Esophagus (tissue), 2 donors: ENCODE measurements around the gene KRTAP5-9. TPM values are rescaled to one million over a fixed set of nuclear protein-coding genes. Genes with fewer than 3 reads are reported as not detected.
"Not testable (repeated sequence)": the region's sequence is repeated elsewhere in the genome, so short reads cannot be mapped to it uniquely, and the experiment has no call there.

Experiments used
- H3K27ac ChIP-seq, 2 donors: one replicate each; pipeline ENCODE4 v1.5.1; 2013; ENCODE audit warnings: low read depth in 2 of 2, mild to moderate bottlenecking in 2 of 2, inconsistent platforms in 1 of 2, low read length in 1 of 2, moderate library complexity in 1 of 2
- H3K27me3 ChIP-seq, 2 donors: one replicate each; pipeline ENCODE4 v1.6.1; 2013; ENCODE audit warnings: low read length in 2 of 2, control low read depth in 1 of 2, mild to moderate bottlenecking in 1 of 2; ENCODE audit not compliant: insufficient read depth in 2 of 2, control insufficient read depth in 1 of 2
- H3K36me3 ChIP-seq, 2 donors: one replicate each; pipeline ENCODE4 v1.6.1; 2013; ENCODE audit warnings: low read length in 1 of 2; ENCODE audit not compliant: control insufficient read depth in 2 of 2, insufficient read depth in 2 of 2
- H3K4me1 ChIP-seq, 2 donors: one replicate each; pipeline ENCODE4 v1.6.1; 2013; ENCODE audit warnings: low read length in 1 of 2; ENCODE audit not compliant: control insufficient read depth in 2 of 2, insufficient read depth in 2 of 2
- H3K4me3 ChIP-seq, 2 donors: one replicate each; pipeline ENCODE4 v1.5.1; 2013; ENCODE audit warnings: low read length in 2 of 2, mild to moderate bottlenecking in 2 of 2, low read depth in 1 of 2, moderate library complexity in 1 of 2
- H3K9me3 ChIP-seq, 2 donors: one replicate each; pipeline ENCODE4 v1.6.1; 2013; ENCODE audit warnings: mild to moderate bottlenecking in 2 of 2, low read depth in 1 of 2, low read length in 1 of 2, moderate library complexity in 1 of 2; ENCODE audit not compliant: control insufficient read depth in 2 of 2, insufficient read depth in 1 of 2
- WGBS, 2 donors: extraction: QIAGEN DNeasy Blood & Tissue Kit; methylation state at CpG; one replicate each; pipeline ENCODE4 v1.1.7; 2013; 5-methylcytosine and 5-hydroxymethylcytosine counted together
- polyA plus RNA-seq, 2 donors: library from polyadenylated mRNA; stranded (reverse); fragments of 200-250 nt; gene quantifications; one replicate each; pipeline ENCODE4 v1.2.3, GENCODE V29; 2013
- donor health status: healthy with polysubstance abuse.
- donor health status: Bipolar disorder and iron deficiency.

The KRTAP5-9 gene
- polyA plus RNA-seq, 2 donors, result 0.28 to 0.92 TPM

DNA sequence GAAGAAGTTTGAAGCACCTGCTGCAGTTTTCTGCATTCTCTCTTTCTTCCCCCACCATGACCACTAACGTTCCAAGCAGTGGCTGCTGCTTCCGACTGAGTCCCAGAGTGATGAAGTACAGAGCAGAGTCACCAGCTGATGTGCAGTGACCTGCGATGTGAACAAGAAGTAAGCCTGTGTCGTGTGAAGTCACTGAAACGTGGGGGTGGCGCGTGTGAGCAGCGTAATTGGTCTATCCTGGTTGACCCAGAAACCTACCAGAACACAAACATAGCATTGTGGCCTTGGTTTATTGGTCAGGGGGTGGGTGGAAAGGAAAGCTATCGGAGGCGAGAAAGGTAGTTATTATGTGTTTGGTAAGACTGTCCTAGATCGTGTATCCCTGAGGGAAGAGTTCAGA is 17.6 kb upstream of the KRTAP5-9 start:
- H3K9me3 ChIP-seq, result peaks cover 0 to 2% of the 10 kb centered on the region in 2 donors
- no peak overlapping the region for H3K4me3 ChIP-seq
- no peaks in the 10 kb centered on the region for H3K36me3 ChIP-seq
- H3K27me3 ChIP-seq, result no peaks in the 10 kb centered on the region
- no peaks in the 10 kb centered on the region for H3K4me1 ChIP-seq
- no peak overlapping the region for H3K27ac ChIP-seq
- WGBS, 2 donors, result 91 to 92% methylated on average over 11 of the region's 11 CpGs

DNA sequence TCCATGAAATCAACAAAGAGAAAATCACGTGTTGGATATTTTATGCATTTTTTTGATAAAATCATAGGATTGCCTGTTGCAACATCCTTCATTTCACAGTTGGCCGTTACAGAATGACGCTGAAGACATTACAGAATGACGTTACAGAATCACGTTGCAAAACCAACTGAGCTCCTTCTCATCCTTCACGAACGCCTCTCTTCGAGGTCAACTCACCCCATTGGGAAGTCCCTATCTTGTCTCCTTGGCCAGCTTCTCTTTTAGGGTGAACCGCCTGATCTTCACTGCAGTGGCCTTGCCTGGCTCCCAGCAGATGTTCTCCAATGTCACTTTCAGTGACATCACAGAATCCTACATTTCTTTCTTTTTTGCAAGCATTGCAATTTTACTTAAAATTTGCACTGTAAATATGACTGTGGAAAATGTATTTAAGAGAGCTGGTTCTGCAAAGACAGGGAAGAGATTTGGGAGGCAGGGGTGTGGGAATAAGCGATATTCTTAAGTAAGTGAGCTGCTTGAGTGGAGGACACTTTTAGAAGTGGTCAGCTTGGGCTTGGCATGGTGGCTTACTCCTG is 16.1 kb upstream of the KRTAP5-9 start:
- 83 to 84% methylated on average over 10 of the region's 10 CpGs for WGBS, 2 donors
- Histone ChIP-seq H3K27ac (no peak overlapping the region), H3K36me3 (no peaks in the 10 kb centered on the region), H3K27me3 (no peaks in the 10 kb centered on the region), H3K4me3 (no peak overlapping the region), H3K9me3 (no peaks in the 10 kb centered on the region), H3K4me1 (no peaks in the 10 kb centered on the region)

DNA sequence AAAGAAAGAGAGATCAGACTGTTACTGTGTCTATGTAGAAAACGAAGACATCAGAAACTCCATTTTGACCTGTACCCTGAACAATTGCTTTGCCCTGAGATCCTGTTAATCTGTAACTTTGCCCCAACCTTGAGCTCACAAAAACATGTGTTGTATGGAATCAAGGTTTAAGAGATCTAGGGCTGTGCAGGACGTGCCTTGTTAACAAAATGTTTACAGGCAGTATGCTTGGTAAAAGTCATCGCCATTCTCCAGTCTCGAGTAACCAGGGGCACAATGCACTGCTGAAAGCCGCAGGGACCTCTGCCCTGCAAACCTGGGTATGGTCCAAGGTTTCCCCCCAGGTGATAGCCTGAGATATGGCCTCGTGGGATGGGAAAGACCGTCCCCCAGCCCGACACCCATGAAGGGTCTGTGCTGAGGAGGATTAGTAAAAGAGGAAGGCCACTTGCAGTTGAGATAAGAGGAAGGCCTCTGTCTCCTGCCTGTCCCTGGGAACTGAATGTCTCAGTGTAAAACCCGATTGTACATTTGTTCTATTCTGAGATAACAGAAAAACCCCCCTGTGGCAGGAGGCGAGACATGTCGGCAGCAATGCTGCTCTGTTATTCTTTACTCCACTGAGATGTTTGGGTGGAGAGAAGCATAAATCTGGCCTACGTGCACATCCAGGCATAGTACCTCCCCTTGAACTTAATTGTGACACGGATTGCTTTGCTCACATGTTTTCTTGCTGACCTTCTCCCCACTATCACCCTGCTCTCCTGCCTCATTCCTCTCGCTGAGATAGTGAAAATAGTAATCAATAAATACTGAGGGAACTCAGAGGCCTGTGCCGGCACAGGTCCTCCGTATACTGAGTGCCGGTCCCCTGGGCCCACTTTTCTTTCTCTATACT is 13.3 kb upstream of the KRTAP5-9 start:
- 66 to 79% methylated on average over 17 of the region's 17 CpGs for WGBS, 2 donors
- not testable (repeated sequence) for H3K9me3 ChIP-seq, H3K27ac ChIP-seq, H3K27me3 ChIP-seq, H3K36me3 ChIP-seq, H3K4me3 ChIP-seq, H3K4me1 ChIP-seq

DNA sequence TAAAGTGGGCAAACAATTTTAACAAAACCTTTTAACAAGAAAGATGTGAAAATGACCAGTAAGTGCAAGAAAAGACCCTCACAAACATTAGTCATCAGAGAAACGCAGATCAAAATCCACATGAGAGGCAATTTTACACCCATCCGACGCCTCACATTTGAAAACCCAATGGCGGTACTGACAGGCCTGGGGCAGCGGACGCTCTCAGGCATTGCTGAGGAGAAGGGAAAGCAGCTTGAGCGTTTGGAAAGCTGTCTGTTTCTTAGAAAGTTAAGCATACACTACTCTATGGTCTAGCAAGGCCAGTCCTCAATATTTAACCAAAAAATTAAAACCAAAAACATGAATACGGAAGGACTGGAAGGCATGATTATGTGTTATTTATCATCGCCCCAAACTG is 12.4 kb upstream of the KRTAP5-9 start:
- Histone ChIP-seq H3K4me3 (no peak overlapping the region), H3K9me3 (no peaks in the 10 kb centered on the region), H3K27ac (no peak overlapping the region), H3K36me3 (no peaks in the 10 kb centered on the region), H3K27me3 (no peaks in the 10 kb centered on the region), H3K4me1 (no peaks in the 10 kb centered on the region)
- 94 to 95% methylated on average over 9 of the region's 9 CpGs for WGBS, 2 donors

DNA sequence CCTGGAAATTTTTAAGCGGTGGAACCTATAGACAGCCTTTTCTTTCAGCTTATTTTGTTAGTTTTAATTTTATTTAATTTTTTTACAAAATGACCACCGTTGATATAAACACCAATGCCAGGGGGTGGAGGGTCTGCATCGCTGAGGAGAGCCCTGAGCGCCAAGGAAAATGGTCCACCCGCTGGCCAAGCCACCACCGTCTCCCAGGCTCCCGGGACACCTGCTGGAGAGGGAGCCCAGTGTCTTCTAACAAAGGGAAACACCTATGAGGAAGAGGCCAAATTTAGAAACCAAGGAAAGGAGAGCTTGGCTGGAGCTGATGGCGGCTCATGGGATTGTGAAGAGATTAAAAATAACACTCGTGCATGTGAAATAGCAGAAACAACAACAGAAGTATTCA is 10.7 kb upstream of the KRTAP5-9 start:
- 84% methylated on average over 9 of the region's 9 CpGs for WGBS, 2 donors
- no peaks in the 10 kb centered on the region for H3K27me3 ChIP-seq
- no peak overlapping the region for H3K27ac ChIP-seq
- H3K36me3 ChIP-seq, result no peaks in the 10 kb centered on the region
- H3K4me1 ChIP-seq, result no peaks in the 10 kb centered on the region
- no peak overlapping the region for H3K4me3 ChIP-seq
- no peaks in the 10 kb centered on the region for H3K9me3 ChIP-seq

DNA sequence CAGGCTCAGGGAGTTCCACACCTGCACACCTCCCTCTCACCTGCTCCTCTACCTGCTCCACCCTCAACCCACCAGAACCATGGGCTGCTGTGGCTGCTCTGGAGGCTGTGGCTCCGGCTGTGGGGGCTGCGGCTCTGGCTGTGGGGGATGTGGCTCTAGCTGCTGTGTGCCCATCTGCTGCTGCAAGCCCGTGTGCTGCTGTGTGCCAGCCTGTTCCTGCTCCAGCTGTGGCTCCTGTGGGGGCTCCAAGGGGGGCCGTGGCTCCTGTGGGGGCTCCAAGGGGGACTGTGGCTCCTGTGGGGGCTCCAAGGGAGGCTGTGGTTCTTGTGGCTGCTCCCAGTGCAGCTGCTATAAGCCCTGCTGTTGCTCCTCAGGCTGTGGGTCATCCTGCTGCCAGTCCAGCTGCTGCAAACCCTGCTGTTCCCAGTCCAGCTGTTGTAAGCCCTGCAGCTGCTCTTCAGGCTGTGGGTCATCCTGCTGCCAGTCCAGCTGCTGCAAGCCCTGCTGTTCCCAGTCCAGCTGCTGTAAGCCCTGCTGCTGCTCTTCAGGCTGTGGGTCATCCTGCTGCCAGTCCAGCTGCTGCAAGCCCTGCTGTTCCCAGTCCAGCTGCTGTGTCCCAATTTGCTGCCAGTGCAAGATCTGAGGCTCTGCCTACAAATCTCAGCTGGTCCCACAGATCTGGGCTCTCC is 10.1 kb upstream of the KRTAP5-9 start, which contains the start of gene KRTAP5-8:
Gene KRTAP5-8 (plus strand): TSS at position 49 of the 689 bp plus-strand sequence. CDS start 31 bp downstream, at position 80.
- H3K4me3 ChIP-seq, result not testable (repeated sequence)
- 61 to 67% methylated on average over 4 of the region's 4 CpGs for WGBS, 2 donors

DNA sequence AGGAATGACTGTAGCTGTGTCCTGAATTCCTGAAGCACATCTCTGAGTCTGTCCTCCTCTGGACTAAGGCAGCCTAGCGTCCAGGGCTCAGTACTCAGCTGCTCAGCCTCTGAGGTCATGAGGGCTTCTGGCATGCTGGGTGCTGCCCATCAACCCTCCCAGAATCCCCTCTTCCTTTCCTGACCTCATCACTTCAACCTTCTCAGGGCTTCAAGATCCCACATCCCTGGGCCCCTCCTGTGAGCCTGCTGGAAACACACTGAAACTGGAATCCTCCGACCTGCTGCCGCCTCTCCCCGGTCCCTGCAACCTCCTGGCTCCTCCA is 9.6 kb upstream of the KRTAP5-9 start:
- no peaks in the 10 kb centered on the region for H3K36me3 ChIP-seq
- no peaks in the 10 kb centered on the region for H3K27me3 ChIP-seq
- H3K27ac ChIP-seq, result no peak overlapping the region
- 90 to 92% methylated on average over 4 of the region's 4 CpGs for WGBS, 2 donors
- H3K9me3 ChIP-seq, result no peaks in the 10 kb centered on the region
- H3K4me3 ChIP-seq, result no peak overlapping the region
- H3K4me1 ChIP-seq, result no peaks in the 10 kb centered on the region

More for the DNA sequence above, 10.1 kb upstream of the KRTAP5-9 start, which contains the start of gene KRTAP5-8:
- H3K27me3 ChIP-seq, H3K36me3 ChIP-seq, H3K4me1 ChIP-seq, H3K27ac ChIP-seq, H3K9me3 ChIP-seq: not testable (repeated sequence)

DNA sequence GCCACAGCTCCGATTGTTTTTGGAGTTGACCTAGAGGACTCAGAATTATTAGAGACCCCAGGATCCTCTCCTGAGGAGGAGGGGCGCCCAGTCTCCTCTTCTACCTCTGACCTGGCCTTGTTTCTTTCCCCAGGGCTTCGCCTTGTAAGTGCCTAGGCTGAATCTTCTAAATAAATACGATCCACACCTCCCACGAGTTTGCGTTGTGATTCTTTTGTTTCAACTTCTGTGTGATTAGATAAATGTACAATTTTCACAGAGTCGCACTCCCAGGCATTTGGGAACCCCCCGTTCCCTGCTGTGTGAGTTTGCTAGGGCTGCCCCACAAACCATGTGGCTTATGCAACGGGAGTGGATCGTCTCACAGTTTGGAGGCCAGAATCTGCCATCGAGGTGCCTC is 9.2 kb upstream of the KRTAP5-9 start:
- Histone ChIP-seq H3K4me3 (no peak overlapping the region), H3K9me3 (no peaks in the 10 kb centered on the region)
- WGBS, 2 donors, result 86 to 89% methylated on average over 11 of the region's 11 CpGs

DNA sequence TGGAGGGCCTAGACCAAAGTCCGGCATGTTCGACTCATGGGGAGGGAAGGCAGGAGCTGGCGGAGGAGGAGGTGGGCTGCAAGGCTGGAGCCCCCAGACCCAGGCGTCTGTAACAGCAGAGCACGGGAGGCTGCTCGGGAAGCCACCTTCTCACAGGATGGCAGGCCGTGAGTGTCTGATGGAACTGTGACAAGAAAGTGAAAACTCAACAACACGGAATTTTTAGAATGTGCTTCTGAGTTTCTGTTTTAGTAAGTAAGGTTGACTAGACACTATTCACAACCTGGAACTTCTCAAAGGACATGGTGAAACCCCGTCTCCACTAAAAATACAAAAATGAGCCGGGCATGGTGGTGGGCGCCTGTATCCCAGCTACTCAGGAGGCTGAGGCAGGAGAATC is 8.2 kb upstream of the KRTAP5-9 start:
- not testable (repeated sequence) for H3K4me3 ChIP-seq, H3K27ac ChIP-seq, H3K27me3 ChIP-seq, H3K4me1 ChIP-seq, H3K9me3 ChIP-seq, H3K36me3 ChIP-seq
- WGBS, 2 donors, result 90 to 91% methylated on average over 11 of the region's 11 CpGs

More for the DNA sequence above, 9.2 kb upstream of the KRTAP5-9 start:
- Histone ChIP-seq H3K27me3 (no peaks in the 10 kb centered on the region), H3K27ac (no peak overlapping the region), H3K36me3 (no peaks in the 10 kb centered on the region), H3K4me1 (no peaks in the 10 kb centered on the region)
